Esophagus squamous epithelium (tissue), 4 donors: ENCODE measurements around the gene APOL6.

Experiments
- CTCF ChIP-seq, 6 experiments: fragments of 450-650 bp in 4 of 6; fragments of 200-600 bp in 2 of 6; sonication (generic) in 2 of 6; IDR thresholded peaks; one replicate each; pipeline ENCODE4 v1.5.1; 2016 to 2019; ENCODE audit warnings: antibody characterized with exemption in 6 of 6, mild to moderate bottlenecking in 4 of 6, moderate library complexity in 4 of 6
- POLR2A ChIP-seq, 4 donors: fragments of 450-650 bp; IDR thresholded peaks; one replicate each; pipeline ENCODE4 v1.6.1; 2017; ENCODE audit warnings: antibody characterized with exemption in 4 of 4, mild to moderate bottlenecking in 4 of 4, moderate library complexity in 3 of 4

- TF ChIP-seq CTCF (IDR thresholded peaks at IDR 0.05) (no peak), POLR2A (IDR thresholded peaks at IDR 0.05) (no peak)
Measured at GRCh38 chr22:35614404-35614803, 33.8 kb upstream of the APOL6 start.
